ENCODE results near the gene RAB3IP.

RAB3IP gene, protein sequence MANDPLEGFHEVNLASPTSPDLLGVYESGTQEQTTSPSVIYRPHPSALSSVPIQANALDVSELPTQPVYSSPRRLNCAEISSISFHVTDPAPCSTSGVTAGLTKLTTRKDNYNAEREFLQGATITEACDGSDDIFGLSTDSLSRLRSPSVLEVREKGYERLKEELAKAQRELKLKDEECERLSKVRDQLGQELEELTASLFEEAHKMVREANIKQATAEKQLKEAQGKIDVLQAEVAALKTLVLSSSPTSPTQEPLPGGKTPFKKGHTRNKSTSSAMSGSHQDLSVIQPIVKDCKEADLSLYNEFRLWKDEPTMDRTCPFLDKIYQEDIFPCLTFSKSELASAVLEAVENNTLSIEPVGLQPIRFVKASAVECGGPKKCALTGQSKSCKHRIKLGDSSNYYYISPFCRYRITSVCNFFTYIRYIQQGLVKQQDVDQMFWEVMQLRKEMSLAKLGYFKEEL

DNA sequence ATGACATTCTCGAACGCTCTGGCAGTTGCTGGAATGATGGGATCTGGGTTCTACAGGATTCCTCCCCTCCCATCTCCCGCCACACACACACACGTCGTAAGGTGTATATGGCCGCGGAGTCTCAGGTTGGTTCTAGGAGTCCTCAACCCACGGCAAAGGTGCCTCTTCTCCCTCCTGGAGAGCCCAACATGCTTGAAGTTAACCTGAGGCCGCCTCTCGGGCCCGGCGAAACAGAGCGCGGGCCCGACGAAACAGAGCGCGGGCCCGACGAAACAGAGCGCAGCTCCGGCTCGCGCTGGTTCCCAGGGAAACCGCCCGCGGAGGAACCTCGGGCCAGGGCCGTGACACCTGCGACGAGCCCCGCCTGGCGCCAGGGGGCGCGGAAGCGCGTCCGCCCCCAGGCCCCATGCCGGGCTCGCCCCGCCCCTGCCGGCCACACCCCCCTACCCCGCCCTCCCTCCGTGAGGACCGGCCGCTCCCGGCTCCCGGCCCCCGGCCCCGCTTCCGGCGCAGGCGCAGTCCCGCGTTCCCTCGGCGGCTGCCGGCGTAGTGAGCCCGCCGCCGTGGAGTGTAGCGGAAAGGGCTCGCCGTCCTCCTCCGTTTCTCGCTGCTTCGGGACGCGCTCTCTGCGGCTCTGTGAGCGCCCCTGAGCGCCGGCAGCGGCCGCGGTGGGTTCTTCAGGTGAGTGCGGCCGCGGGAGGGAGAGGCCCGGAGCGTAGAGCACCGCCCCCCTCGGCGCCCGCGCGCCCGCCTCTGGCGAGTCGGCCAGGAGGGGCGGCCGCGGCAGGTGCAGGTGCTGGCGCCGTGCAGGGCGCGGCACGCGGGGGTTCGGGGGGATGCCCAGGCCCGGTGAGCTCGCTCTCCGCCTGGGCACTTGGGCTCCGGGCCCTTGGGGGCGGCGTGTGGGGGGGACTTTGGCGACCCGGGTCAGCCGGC, at the start of gene RAB3IP:
Gene RAB3IP (plus strand): TSS at position 510 of the 936 bp plus-strand sequence. CDS start 16,549 bp downstream, outside the sequence.
- peak; percentile 92 for DNase-seq (ENCODE audit: low read depth)

DNA sequence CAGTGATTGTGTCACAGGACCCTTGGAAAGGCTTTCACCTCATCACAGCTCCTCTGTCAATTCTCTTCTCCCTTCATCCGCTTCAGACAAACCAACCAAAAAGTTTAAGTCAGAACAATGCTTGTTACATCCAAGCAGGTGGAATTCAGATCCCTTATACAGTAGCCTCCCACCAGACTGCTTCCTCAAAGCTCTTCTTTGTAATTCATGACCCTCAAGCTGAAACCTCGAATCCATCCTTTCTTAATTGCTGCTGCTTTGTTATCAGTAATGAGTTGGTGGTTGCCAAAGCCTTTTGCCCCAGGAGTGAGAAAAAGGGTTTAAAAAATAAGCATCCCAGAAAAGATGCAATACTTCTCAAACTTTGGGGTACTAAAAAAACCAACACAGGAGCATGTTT, 49.0 kb upstream of the RAB3IP start:
- no peak for DNase-seq (ENCODE audit: low read depth)

DNA sequence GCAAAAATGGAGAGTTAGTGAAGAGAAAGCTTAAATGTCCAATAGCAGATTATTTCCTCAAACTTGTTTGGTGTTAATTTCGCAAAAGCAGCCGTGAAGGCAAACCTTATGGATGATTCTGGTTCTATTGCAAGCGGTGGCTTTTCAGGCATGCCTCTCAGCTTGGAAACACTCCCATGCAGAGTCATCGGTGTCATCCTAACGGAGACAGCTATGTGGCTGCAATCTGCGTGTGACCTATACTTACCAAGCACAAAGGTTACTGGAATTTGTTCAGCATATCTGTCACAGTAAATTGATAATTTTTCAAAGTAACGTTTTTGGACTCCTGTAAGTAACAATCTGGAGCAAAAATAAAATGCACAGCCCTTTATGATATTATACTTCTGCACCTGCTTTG, 44.5 kb upstream of the RAB3IP start:
- no peak for DNase-seq (ENCODE audit: low read depth)

- no peak for DNase-seq (ENCODE audit: low read depth)
Measured at GRCh38 chr12:69698054-69698453, 40.6 kb upstream of the RAB3IP start.

- no peak for DNase-seq (ENCODE audit: low read depth)
Measured at GRCh38 chr12:69698769-69699540, 39.7 kb upstream of the RAB3IP start, which contains the start of gene BEST3. BEST3 (minus strand) TSS chr12:69699303; CDS start chr12:69697798, 1,505 bp downstream.

- no peak for DNase-seq (ENCODE audit: low read depth)
Measured at GRCh38 chr12:69701826-69702225, 36.8 kb upstream of the RAB3IP start.

DNA sequence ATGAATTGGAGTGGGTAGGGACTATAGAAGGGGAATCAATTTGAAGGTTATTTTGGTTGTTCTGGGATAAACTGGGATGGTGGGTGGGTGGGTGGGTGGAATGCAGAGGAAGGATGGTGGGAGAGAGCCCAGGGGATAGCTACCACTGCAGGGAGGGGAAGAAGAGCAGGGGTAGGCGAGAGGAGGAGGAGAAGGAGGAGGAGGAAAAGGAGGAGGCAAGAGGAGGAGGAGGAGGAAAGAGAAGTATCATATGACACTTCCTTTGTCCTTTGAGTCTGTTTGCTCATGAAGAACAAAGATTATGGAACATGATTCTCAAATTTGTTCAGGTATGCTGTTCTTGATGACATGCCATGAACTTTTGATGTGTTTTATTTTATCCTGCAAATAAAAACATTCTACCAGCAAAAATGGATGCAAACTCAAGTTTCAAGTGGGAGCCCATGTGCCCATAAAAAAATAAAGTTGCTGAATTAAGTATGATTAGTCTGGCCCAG, 35.5 kb upstream of the RAB3IP start:
- DNase-seq (ENCODE audit: low read depth) = no peak

GRCh38 chr12:69704357-69704756, 34.3 kb upstream of the RAB3IP start:
- no peak for DNase-seq (ENCODE audit: low read depth)

DNA sequence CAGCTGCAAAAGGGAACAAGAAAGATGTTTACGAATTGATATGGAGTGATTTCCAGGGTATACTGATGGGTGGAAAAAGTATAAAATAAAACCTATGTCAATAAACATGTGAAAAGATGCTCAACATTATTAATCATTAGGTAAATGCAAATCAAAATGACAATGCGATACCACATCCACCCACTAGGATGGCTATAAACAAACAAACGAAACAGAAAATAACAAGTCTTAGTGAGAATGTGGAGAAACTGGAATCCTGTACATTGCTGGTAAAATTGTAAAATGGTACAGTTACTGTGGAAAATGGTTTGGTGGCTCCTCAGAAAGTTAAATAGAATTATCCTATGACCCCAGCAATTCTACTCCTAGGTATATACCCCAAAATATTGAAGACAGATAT, 30.0 kb upstream of the RAB3IP start:
- DNase-seq (ENCODE audit: low read depth) = no peak

DNA sequence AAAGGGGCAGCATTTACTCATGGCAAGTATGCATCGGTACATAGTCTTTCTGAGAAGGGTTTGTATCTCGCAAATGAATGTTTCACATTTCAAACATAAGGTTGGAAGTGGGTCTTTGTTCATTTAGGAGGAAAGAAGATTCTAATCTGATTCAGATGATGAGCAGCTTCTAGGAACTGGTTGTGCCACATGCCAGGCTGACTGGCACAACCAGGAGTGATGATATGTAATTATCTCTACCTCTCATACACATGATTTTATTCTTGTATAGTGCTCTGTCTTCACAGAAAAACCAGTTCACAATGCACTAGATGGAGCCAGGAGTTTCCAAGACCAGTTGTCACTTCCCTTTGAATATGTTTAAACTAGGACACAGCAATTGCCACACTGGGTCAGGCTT, 25.8 kb upstream of the RAB3IP start:
- no peak for DNase-seq (ENCODE audit: low read depth)

DNA sequence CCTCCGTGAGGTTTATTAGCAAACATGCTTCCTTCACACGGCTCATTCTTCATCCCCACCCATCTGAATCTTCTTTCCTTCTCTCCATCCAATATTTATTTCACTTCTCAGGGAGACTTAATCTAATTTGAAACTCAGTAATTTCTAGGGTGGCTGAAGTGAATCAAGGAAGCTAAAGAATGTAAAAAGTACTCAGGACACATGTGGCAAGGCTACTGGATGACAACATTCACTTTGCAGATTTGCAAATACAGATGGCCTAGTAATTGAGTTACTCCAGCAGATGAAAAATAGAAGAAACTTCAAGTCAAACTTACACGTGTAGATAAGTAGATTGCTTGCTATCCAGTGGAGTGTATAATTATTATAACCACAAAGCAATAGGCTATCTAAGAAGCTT, 24.1 kb upstream of the RAB3IP start:
- DNase-seq (ENCODE audit: low read depth) = no peak

GRCh38 chr12:69719336-69720316, 19.0 kb upstream of the RAB3IP start:
- DNase-seq (ENCODE audit: low read depth) = no peak

DNA sequence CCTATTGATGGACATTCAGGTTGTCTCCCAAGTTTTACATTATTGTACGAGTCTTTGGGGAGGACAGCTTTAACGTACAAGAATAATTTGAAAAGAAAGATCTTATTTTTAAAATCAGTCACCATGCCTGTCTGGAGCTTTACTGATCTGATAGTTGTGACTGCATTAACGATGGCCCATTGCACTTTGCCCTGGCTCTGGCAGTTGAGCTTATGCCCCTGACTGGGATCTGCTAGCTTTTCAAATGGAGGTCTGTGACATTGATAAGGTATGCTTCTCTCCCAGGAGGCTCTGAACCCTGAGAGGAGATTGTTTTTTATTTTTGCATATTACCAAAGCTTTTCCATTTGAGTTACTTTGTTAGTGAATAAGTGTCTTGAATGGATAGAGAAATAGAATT, 17.9 kb upstream of the RAB3IP start:
- DNase-seq (ENCODE audit: low read depth) = no peak

DNA sequence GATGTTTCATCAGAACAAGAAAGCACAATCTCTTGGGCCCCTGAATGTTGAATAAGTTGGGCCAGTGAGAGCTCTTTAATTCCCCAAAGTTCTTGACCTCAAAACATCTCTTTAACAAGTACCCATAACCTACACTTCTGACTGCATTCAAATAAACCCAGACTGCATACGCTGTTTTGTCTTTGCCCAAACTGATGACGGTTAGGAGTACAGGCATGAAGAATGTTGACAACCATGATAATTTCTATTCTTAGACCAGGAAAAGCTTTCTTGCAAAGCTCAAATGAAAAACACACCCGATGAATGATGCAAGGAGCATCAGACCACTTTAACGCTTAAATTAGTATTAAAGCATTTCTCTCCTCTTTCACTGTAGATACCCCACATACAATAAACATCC, 11.7 kb upstream of the RAB3IP start:
- no peak for DNase-seq (ENCODE audit: low read depth)

DNA sequence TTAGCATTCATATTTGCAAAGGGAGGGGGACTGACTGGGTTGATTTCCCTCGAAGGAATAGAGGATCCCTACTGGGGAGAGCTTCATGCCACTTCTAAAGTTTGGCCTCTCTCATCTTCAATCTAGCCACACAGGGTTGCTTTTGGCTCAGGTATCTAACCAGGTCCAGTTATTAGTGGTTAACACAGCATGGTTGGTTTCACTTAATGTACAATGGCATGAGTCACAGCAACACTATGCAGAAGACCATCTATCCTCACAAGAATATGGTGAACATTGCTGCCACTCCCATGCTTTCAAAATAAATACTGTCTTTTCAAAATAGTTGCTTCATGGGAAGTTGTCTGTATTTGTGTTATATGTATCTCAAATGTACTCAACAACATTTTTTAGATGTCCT, 6.6 kb upstream of the RAB3IP start:
- DNase-seq (ENCODE audit: low read depth) = no peak

- no peak for DNase-seq (ENCODE audit: low read depth)
Measured at GRCh38 chr12:69733638-69734037, 5.0 kb upstream of the RAB3IP start.

- peak; percentile 25 for DNase-seq (ENCODE audit: low read depth)
Measured at GRCh38 chr12:69739287-69740191, 879 bp downstream of the RAB3IP start.

- DNase-seq (ENCODE audit: low read depth) = no peak
Measured at GRCh38 chr12:69744109-69744508, 5.4 kb downstream of the RAB3IP start.

DNA sequence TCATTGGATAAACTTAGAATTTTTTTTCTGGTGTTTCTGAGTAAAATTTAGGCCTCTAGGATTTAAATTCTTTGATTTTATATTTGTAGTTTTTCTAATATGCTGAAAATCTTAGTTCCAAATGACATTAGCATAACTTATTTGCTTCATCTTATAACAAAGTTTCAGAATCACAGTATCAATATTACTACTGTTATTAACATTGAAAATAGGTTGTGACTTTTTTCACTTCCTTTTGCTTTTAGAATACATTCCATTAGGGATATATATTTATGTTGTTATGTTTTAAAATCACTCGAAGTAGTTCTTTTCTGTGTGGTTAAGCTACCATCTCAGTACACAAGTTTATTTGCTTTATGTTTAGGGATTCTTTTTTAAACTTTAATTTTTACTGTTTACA, 12.8 kb downstream of the RAB3IP start:
- DNase-seq (ENCODE audit: low read depth) = no peak

DNA sequence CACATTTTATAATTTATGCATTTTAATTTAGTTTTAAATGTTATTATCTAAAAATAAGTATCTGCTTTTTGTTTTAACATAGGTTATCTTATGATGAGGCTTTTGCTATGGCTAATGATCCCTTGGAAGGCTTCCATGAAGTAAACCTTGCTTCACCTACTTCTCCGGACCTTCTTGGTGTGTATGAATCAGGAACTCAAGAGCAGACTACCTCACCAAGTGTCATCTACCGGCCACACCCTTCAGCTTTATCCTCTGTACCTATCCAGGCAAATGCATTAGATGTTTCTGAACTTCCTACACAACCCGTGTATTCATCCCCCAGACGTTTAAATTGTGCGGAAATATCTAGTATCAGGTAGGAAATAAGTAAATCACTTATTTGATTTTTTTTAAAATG, 16.6 kb downstream of the RAB3IP start:
- no peak for DNase-seq (ENCODE audit: low read depth)

Measured in activated T-cell treated with anti-CD3 and anti-CD28 coated beads for 1 hour (primary cell).